ENCODE results near the gene RAET1G.
A peak's percentile ranks its signal among the peaks of the same experiment; 100 is the strongest.
"Not testable (repeated sequence)": the region's sequence is repeated elsewhere in the genome, so short reads cannot be mapped to it uniquely, and the experiment has no call there.

RAET1G gene

DNA sequence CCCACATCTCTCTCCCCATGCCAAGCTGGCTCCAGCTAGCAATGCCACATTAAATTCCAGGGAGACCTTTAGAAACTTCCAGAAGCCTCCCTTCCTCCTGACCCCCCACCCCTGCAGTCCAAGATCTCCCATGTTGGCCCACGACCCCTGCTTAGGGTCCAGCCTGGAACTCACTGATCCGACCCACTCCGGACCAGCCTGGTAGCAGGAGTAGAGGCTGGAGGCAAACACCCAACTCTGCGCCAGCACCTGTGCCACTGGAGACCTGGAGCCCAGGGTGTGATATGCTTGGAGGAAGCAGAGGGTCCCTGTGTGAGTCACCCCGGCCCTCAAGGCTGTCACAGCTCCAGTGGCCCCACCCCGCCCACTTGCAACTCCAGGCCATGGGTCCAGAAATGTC is 37.6 kb upstream of the RAET1G start:
- ATAC-seq (ENCODE audit: low read depth) (no peak), DNase-seq (ENCODE audit: low spot score in 2 of 2) (no peak)
- Mint-ChIP-seq H3K9me3 (no peaks in the 10 kb centered on the region), H3K27ac (no peak overlapping the region), H3K27me3 (peaks cover 40% of the 10 kb centered on the region), H3K4me3 (no peak overlapping the region), H3K4me1 (peaks cover 25% of the 10 kb centered on the region), H3K36me3 (peaks cover 4% of the 10 kb centered on the region)

DNA sequence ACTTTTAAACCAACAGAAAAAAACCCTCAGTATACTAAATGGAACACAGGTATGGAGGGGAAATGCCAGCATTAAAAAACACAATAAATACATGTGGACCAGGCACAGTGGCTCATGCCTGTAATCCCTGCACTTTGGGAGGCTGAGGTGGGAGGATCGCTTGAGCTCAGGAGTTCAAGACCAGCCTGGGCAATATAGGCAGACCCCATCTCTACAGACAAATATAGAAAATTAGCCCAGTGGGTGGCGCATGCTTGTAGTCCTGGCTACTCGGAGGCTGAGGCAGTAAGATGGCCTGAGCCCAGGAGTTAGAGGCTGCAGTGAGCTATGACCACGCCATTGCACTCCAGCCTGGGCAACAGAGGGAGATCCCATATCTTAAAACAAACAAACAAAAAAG is 36.9 kb upstream of the RAET1G start:
- DNase-seq (ENCODE audit: low spot score in 2 of 2); H3K4me3 Mint-ChIP-seq; H3K9me3 Mint-ChIP-seq; H3K36me3 Mint-ChIP-seq; ATAC-seq (ENCODE audit: low read depth); H3K27ac Mint-ChIP-seq: not testable (repeated sequence)
- peaks cover 25% of the 10 kb centered on the region for H3K4me1 Mint-ChIP-seq
- peaks cover 40% of the 10 kb centered on the region for H3K27me3 Mint-ChIP-seq

DNA sequence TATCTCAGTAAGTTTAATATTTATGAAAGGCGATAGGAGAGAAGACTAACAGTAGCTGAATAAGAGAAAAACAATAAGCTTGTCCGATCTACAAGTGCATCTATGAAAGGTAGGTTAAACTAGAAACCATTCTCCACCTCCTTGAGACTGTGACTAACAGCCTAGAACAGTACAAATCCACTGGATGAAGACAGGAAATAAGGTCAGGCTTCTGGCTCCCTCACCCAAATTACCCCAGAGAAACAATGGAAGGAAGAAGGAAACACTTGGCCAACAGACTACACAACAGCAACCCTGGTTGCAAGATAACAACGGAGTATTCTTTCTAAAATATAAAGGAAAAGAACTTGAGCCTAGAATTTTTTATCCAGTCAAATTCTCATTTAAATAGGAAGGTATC is 35.2 kb upstream of the RAET1G start:
- H3K4me3 Mint-ChIP-seq; H3K27ac Mint-ChIP-seq; DNase-seq (ENCODE audit: low spot score in 2 of 2); H3K36me3 Mint-ChIP-seq; H3K9me3 Mint-ChIP-seq; ATAC-seq (ENCODE audit: low read depth): not testable (repeated sequence)
- Mint-ChIP-seq H3K4me1 (peaks cover 12% of the 10 kb centered on the region), H3K27me3 (peaks cover 33% of the 10 kb centered on the region)

DNA sequence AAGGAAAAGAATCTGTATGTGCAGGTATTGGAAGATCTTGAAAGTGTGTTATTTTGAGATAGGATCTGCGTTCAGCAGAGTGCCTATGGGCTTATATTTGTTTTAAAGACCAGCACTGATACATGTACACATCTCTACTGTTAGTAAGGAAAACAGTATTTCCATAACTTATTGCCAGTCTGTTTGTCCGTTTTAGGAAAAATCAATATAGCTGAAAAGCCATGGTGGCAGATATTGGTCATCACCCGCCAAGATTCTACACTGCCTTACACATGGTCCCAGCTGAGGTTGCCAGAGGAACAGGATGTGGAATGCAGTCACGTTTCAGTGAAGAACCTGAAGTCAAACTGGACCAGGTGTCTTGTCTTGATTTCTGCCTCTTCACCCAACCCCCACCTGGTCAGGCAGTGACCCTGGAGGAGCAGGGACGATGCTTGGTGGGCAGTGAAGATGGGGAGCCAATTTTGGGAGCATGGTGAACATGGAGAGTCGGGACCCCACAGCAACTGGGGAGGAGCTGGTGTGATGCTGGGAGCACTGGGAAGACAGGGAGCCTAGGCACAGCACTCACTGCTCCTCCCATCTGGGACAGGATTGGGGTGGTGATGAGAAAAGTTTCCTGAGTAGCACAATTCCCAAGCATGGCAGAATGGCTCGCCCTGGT is 32.9 kb upstream of the RAET1G start:
- H3K36me3 Mint-ChIP-seq; ATAC-seq (ENCODE audit: low read depth); H3K27ac Mint-ChIP-seq; DNase-seq (ENCODE audit: low spot score in 2 of 2); H3K4me3 Mint-ChIP-seq; H3K4me1 Mint-ChIP-seq; H3K9me3 Mint-ChIP-seq: not testable (repeated sequence)
- H3K27me3 Mint-ChIP-seq = peaks cover 43% of the 10 kb centered on the region

DNA sequence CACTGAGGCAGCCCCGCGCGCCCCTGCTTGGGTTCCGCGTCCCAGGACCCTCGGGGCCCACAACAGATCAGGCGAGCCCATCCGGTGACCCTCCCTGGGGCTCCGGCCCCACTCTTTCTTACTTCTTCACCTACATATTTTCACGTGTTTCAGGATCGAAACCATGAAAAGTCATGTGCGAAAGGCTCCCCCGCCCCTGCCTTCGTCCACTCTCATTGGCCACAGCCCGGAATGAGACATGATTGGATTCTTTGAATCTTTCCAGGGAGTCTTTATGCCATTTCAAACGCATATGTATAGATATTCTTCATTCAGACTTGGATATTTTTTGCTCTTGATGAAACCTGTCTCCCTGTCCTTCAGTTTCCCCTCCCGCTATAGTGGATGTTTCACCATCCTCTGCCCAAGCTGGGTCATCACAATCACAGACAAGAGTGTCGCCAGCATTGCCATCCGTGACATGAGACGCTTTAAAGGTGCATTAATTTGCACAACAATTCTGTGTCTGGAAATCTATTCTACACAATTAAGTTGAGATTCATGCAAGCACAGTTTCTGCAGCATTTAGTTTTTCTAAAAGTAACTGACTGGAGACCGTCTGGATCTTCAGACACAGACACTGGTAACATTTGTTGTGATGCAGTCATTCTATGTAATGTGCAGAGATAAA is 32.2 kb upstream of the RAET1G start:
- H3K9me3 Mint-ChIP-seq; H3K27ac Mint-ChIP-seq; DNase-seq (ENCODE audit: low spot score in 2 of 2); ATAC-seq (ENCODE audit: low read depth); H3K4me1 Mint-ChIP-seq; H3K36me3 Mint-ChIP-seq: not testable (repeated sequence)
- peaks cover 43% of the 10 kb centered on the region for H3K27me3 Mint-ChIP-seq
- peak overlapping the region; percentile 75 for H3K4me3 Mint-ChIP-seq

DNA sequence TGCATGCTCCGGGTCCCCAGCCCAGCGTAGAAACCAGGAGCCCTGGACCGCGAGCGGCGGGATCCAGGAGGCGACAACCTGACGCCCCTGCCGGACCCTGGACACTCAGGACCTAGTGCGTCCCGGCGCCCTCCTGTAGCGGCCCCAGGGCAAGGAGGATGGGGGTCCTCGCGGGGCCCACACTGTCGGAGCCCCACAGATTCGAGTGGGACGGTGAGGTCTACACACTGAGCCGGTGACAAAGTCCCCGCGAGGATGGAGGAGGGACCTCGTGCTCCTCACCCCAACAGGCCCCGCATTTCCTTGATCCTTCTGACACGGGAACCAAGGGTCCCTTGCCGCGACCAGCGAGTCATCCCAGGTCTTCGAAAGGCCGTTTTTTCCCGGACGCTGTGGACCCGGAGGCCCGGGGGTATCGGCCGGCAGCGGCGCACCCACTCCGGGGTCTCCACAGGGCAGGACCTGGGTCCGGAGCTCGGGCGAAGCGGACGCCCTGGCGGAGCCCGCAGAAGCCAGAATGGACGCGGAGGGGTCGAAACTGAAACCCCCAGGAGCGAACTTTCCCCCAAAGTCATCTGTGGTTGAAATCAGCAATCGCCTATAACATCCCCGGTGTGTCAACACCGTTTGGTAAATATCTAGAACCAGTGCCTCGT is 31.5 kb upstream of the RAET1G start:
- not testable (repeated sequence) for H3K27ac Mint-ChIP-seq; H3K9me3 Mint-ChIP-seq; H3K36me3 Mint-ChIP-seq; H3K4me1 Mint-ChIP-seq; DNase-seq (ENCODE audit: low spot score in 2 of 2); H3K4me3 Mint-ChIP-seq
- peaks cover 43% of the 10 kb centered on the region for H3K27me3 Mint-ChIP-seq
- peak; percentile 49 for ATAC-seq (ENCODE audit: low read depth)

DNA sequence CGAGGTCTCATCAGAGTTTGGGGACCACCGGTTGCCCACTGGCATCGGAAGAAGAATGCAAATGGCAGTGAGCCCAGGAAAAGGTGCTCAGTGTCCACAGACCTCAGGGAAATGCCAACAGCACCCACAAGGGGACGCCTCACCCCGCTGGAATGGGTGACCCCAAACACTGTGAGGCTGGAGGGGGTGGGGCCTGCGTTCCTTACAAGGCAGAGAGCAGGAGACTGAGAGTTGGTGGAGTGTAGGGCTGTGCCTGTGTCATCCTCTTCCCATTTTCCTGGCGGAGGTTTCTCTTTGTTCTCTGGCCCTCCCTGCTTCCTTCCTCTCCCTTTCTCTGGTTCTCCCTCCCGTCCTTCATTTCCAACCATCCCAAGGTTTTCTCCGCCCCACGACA is 31.0 kb upstream of the RAET1G start:
- ATAC-seq (ENCODE audit: low read depth) = peak; percentile 81
- not testable (repeated sequence) for H3K27ac Mint-ChIP-seq; H3K4me1 Mint-ChIP-seq; H3K36me3 Mint-ChIP-seq; H3K9me3 Mint-ChIP-seq; DNase-seq (ENCODE audit: low spot score in 2 of 2); H3K4me3 Mint-ChIP-seq
- H3K27me3 Mint-ChIP-seq = peaks cover 39% of the 10 kb centered on the region

DNA sequence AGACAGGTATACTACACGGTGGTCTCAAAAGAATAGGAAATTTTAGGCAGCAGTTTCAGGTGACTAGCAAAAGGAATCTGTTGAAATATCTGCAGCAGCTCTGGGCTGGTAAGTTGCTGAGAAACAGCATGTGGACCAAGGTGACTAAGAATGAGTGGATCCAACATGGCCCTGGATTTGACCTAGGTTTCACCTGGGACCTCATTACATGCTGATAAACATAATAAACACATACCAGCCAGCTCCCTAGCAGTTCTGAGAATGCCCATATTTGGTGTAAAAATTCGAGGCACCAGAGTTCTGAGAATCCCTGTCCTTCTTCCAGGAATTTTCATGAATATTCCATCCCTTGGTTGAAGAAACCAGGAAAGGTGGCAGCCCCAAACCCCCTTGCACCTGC is 30.5 kb upstream of the RAET1G start:
- H3K4me3 Mint-ChIP-seq = not testable (repeated sequence)

DNA sequence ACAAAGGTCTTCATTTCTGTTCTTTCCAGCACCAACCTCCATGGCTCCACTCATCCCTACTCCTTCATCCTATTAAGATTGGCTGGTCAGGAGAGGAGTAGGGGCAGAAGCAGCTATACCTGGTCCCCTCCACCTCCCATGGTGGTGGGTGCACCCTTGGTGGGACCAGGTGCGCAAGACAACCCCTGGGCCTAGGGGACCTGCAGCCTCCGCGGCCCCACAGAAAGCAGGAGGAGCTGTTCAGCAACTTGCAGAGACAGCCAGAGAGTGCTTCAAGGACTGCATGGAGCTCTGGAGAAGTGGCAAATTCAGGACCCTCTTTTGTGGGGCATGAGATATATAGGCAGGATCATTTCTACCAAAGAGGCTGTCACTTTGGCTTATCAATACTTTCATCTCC is 28.7 kb upstream of the RAET1G start:
- H3K27ac Mint-ChIP-seq = no peak overlapping the region
- H3K4me3 Mint-ChIP-seq = no peak overlapping the region
- peaks cover 38% of the 10 kb centered on the region for H3K27me3 Mint-ChIP-seq
- H3K36me3 Mint-ChIP-seq = peaks cover 1% of the 10 kb centered on the region
- DNase-seq (ENCODE audit: low spot score in 2 of 2) (no peak), ATAC-seq (ENCODE audit: low read depth) (no peak)
- H3K9me3 Mint-ChIP-seq = peaks cover 2% of the 10 kb centered on the region
- H3K4me1 Mint-ChIP-seq = peaks cover 7% of the 10 kb centered on the region

More for the DNA sequence above, 30.5 kb upstream of the RAET1G start:
- ATAC-seq (ENCODE audit: low read depth); H3K27ac Mint-ChIP-seq; DNase-seq (ENCODE audit: low spot score in 2 of 2); H3K4me1 Mint-ChIP-seq; H3K36me3 Mint-ChIP-seq; H3K9me3 Mint-ChIP-seq: not testable (repeated sequence)
- H3K27me3 Mint-ChIP-seq = peaks cover 36% of the 10 kb centered on the region

DNA sequence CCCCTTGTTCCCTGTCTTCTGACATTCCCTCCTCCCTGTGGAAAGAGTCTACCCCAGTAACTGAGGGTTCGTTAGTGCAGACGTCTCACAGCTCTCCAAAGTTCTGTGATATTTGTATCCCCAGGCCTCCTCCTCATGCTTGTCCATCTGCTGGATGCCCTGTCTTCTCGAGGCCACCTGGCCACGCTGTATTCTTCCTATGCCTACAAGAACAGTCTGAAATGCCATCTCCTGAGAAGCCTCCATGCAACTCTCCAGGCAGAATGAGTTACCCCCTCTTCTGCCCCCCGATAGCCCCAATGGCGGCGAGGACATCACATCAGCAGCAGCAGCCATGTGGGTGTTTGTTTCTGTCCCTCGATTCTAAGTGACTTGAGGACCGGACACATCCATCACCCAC is 28.2 kb upstream of the RAET1G start:
- Mint-ChIP-seq H3K27ac (no peak overlapping the region), H3K9me3 (peaks cover 2% of the 10 kb centered on the region), H3K4me3 (no peak overlapping the region), H3K4me1 (peaks cover 7% of the 10 kb centered on the region), H3K27me3 (peaks cover 36% of the 10 kb centered on the region), H3K36me3 (peaks cover 1% of the 10 kb centered on the region)
- DNase-seq (ENCODE audit: low spot score in 2 of 2) = no peak
- no peak for ATAC-seq (ENCODE audit: low read depth)

DNA sequence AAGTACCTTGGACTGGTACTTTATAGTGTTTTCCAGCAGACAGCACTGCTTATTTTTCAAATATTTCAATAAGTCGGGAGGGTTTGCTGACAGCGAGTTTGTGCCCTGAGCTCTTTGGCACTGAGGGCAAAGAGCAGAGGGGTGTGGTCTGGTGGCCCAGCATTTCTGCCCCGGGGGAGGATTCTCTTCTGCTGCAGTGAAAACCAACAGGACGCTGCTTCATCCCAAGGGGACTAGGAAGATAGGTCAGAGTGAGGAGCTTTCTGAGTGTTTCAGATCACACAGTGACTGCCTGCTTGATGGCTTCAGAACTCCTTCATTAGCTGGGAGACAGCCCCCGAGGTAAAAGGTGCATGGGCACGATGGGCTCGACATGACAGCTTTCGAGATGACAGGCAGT is 27.5 kb upstream of the RAET1G start:
- H3K36me3 Mint-ChIP-seq = peaks cover 1% of the 10 kb centered on the region

DNA sequence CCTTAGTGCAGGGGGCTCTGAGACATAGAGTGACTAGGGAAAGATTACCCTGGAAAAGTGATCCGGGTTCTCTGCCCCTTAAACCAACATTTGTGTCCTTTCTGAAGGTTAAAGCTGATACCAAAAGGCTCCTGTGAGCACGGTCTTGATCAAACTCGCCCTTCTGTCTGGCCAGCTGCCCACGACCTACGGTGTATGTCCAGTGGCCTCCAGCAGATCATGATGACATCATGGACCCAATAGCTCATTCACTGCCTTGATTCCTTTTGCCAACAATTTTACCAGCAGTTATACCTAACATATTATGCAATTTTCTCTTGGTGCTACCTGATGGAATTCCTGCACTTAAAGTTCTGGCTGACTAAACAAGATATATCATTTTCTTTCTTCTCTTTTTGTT is 25.7 kb upstream of the RAET1G start:
- DNase-seq (ENCODE audit: low spot score in 2 of 2) = no peak
- H3K27ac Mint-ChIP-seq = no peak overlapping the region

More for the DNA sequence above, 27.5 kb upstream of the RAET1G start:
- Mint-ChIP-seq H3K9me3 (peaks cover 2% of the 10 kb centered on the region), H3K4me3 (no peak overlapping the region), H3K27ac (no peak overlapping the region), H3K27me3 (peaks cover 30% of the 10 kb centered on the region), H3K4me1 (peaks cover 7% of the 10 kb centered on the region)
- ATAC-seq (ENCODE audit: low read depth) = no peak
- no peak for DNase-seq (ENCODE audit: low spot score in 2 of 2)

DNA sequence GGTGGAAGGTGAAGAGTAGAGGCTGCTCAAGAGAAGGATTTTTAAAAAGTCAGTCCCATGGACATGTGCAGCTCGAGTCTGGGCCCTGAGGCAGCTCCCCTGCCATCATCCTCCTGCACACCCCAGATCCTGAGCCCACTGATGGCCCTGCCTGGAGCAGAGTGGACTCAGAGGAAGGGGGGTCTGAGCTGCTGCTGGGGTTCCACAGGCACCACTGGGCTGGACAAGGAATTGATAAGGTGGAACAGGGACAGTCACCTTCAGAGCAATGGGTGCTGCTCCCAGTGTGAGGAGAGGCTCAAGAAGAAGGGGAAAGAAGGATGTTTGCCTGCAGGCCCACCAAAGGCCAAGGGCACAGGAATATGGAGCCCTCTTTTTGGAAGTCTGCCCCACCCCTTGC is 25.1 kb upstream of the RAET1G start:
- Mint-ChIP-seq H3K27me3 (peaks cover 29% of the 10 kb centered on the region), H3K36me3 (no peaks in the 10 kb centered on the region), H3K27ac (no peak overlapping the region), H3K4me1 (peaks cover 3% of the 10 kb centered on the region), H3K9me3 (no peaks in the 10 kb centered on the region), H3K4me3 (no peak overlapping the region)
- no peak for ATAC-seq (ENCODE audit: low read depth)
- no peak for DNase-seq (ENCODE audit: low spot score in 2 of 2)

More for the DNA sequence above, 25.7 kb upstream of the RAET1G start:
- Mint-ChIP-seq H3K9me3 (no peaks in the 10 kb centered on the region), H3K4me1 (peaks cover 3% of the 10 kb centered on the region), H3K4me3 (no peak overlapping the region), H3K36me3 (no peaks in the 10 kb centered on the region), H3K27me3 (peaks cover 29% of the 10 kb centered on the region)
- no peak for ATAC-seq (ENCODE audit: low read depth)

DNA sequence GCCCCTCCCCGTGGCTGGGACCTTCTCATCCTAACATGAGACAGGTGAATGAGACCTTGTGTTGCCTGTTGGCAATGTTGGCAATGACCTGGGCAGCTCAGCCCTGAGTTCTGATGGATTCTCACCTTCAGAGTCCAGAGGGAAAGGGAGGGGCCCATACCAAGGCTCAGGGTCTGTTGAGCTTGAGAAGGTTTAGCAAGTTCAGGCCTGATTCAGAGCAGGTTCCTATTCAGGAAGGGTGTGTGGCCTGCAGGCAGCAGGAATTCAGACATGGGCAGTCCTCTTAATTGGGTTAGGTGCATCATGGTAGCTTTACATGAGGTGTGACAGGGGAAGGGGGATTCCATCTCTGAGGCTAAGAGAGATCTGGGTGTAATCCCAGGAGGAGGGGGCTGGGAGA is 24.6 kb upstream of the RAET1G start:
- ATAC-seq (ENCODE audit: low read depth); H3K4me3 Mint-ChIP-seq: not testable (repeated sequence)
- H3K27me3 Mint-ChIP-seq = peaks cover 27% of the 10 kb centered on the region

More for the DNA sequence above, 24.6 kb upstream of the RAET1G start:
- H3K27ac Mint-ChIP-seq; H3K9me3 Mint-ChIP-seq; H3K4me1 Mint-ChIP-seq; DNase-seq (ENCODE audit: low spot score in 2 of 2); H3K36me3 Mint-ChIP-seq: not testable (repeated sequence)
